Adrenal gland (tissue), 12 donors: ENCODE data around the gene APMAP. TPM values are rescaled to one million over a fixed set of nuclear protein-coding genes. Genes with fewer than 3 reads are reported as not detected.

Experiments used
- DNase-seq, 7 donors: peaks; one replicate each; pipeline ENCODE4 v3.0.0-alpha.2; 2019 to 2020
- H3K27ac ChIP-seq, 5 donors: fragments of 200-600 bp; sonication (generic) in 4 of 5; 1 replicate in 3 of 5; 2 replicates in 2 of 5; pipeline versions ENCODE4 v1.5.1 to v1.8.0; 2016 to 2020; ENCODE audit warnings: mild to moderate bottlenecking in 1 of 5
- H3K27me3 ChIP-seq: fragments of 200-600 bp; 2 replicates; pipeline ENCODE4 v1.8.0; 2021
- H3K36me3 ChIP-seq, 2 donors: fragments of 200-600 bp; replicated peaks in 1 of 2; 1 replicate in 1 of 2; 2 replicates in 1 of 2; pipeline versions ENCODE4 v1.5.1 to v1.8.0; 2018 to 2022
- H3K4me1 ChIP-seq, 2 donors: fragments of 200-600 bp; replicated peaks in 1 of 2; 1 replicate in 1 of 2; 2 replicates in 1 of 2; pipeline versions ENCODE4 v1.5.1 to v1.8.0; 2018 to 2021
- H3K4me3 ChIP-seq, 4 donors: fragments of 200-600 bp; sonication (generic) in 3 of 4; one replicate each; pipeline ENCODE4 v1.5.1; 2016 to 2018
- H3K9me3 ChIP-seq, 3 donors: fragments of 200-600 bp; sonication (generic) in 1 of 3; replicated peaks in 1 of 3; 1 replicate in 2 of 3; 2 replicates in 1 of 3; pipeline versions ENCODE4 v1.5.1 to v1.8.0; 2016 to 2021
- CTCF ChIP-seq, 6 experiments: fragments of 450-650 bp in 4 of 6; fragments of 200-600 bp in 2 of 6; sonication (generic) in 1 of 6; IDR thresholded peaks; 1 replicate in 5 of 6; 2 replicates in 1 of 6; pipeline versions ENCODE4 v1.5.1 to v1.8.0; 2016 to 2021; ENCODE audit warnings: antibody characterized with exemption in 6 of 6, mild to moderate bottlenecking in 2 of 6, moderate library complexity in 1 of 6
- POLR2A ChIP-seq, 2 donors: fragments of 450-650 bp; IDR thresholded peaks; one replicate each; pipeline ENCODE4 v1.6.1; 2017; ENCODE audit warnings: antibody characterized with exemption in 2 of 2, mild to moderate bottlenecking in 2 of 2, moderate library complexity in 1 of 2
- WGBS, 4 donors: extraction: QIAGEN DNeasy Blood & Tissue Kit in 2 of 4; methylation state at CpG; one replicate each; pipeline versions ENCODE4 v1.1.5 to v1.1.7; 2013 to 2017; 5-methylcytosine and 5-hydroxymethylcytosine counted together
- intact Hi-C, 2 donors: fragments of 100-400 bp; cut with DNase I; formaldehyde crosslinking; loops; one replicate each; pipeline versions ENCODE4 v1.14.1 to v1.15.0; 2022 to 2023
- polyA plus RNA-seq, 3 donors: library from polyadenylated mRNA; stranded (reverse); fragments of 200-250 nt in 2 of 3; fragments of 350-450 nt in 1 of 3; fragmentation: Illumina TruSeq in 1 of 3; extraction: RNeasy Lipid Tissue Mini Kit (QIAGEN cat#74804) in 1 of 3; gene quantifications; one replicate each; pipeline ENCODE4 v1.2.3, GENCODE V29; 2013 to 2014
- total RNA-seq, 9 donors: library from RNA; depleted of rRNA in 4 of 9; stranded (reverse); fragments of >200 nt in 4 of 9; fragments of 120-200 nt in 1 of 9; fragmentation: NEBNext Ultra II Directional in 1 of 9; extraction: Animal tissue kit (Norgen Biotek cat#: 25700) in 1 of 9; gene quantifications; one replicate each; pipeline versions ENCODE4 v1.1.0 to v1.2.4, GENCODE V29; 2013 to 2023
- donor health status: healthy with polysubstance abuse.
- donor health status: Bipolar disorder and iron deficiency.
- donor health status: DM: yes; HTN: yes; CAD: no.
- donor health status: DM: no; HTN: no; CAD: no.
- donor health status: DM: no; HTN: no; CAD: no.
- donor health status: DM: yes; HTN: yes; CAD: no.

The APMAP gene
- total and polyA plus RNA-seq, 12 donors = 30.3 to 110 (median 69.7) TPM

- no peak overlapping the region for H3K4me3 ChIP-seq
- no peak overlapping the region for H3K27ac ChIP-seq
- no peaks in the 10 kb centered on the region for H3K4me1 ChIP-seq
- intact Hi-C loops = no loop called here
- peaks cover 0 to 83% of the 10 kb centered on the region in 2 donors for H3K36me3 ChIP-seq
- TF ChIP-seq CTCF (IDR thresholded peaks at IDR 0.05) (no peak), POLR2A (IDR thresholded peaks at IDR 0.05) (no peak)
- 89 to 99% (median 97%) methylated on average over 3 to 7 of the region's 7 CpGs for WGBS, 4 donors
- no peaks in the 10 kb centered on the region for H3K27me3 ChIP-seq
- peak in 1 of 7 donors; percentile 14 for DNase-seq
- H3K9me3 ChIP-seq = no peaks in the 10 kb centered on the region
These were observed 27.3 kb downstream of the APMAP start for GRCh38 chr20:24965065-24965919.

GRCh38 chr20:24964506-24964840 lies 28.1 kb downstream of the APMAP start:
- DNase-seq = peak in 1 of 7 donors; percentile 47
- H3K4me3 ChIP-seq = no peak overlapping the region
- H3K4me1 ChIP-seq = no peaks in the 10 kb centered on the region
- intact Hi-C loops = no loop called here
- 85 to 95% (median 93%) methylated on average over 9 of the region's 9 CpGs for WGBS, 4 donors
- H3K9me3 ChIP-seq = no peaks in the 10 kb centered on the region
- H3K36me3 ChIP-seq = peaks cover 0 to 83% of the 10 kb centered on the region in 2 donors
- TF ChIP-seq CTCF (IDR thresholded peaks at IDR 0.05) (no peak), POLR2A (IDR thresholded peaks at IDR 0.05) (no peak)
- H3K27ac ChIP-seq = no peak overlapping the region
- no peaks in the 10 kb centered on the region for H3K27me3 ChIP-seq

- DNase-seq = peak in 2 of 7 donors; percentile 11 to 38
- no peak overlapping the region for H3K27ac ChIP-seq
- 94 to 98% (median 96%) methylated on average over 14 to 21 of the region's 21 CpGs for WGBS, 4 donors
- intact Hi-C loops = no loop called here
- no peaks in the 10 kb centered on the region for H3K27me3 ChIP-seq
- H3K9me3 ChIP-seq = no peaks in the 10 kb centered on the region
- no peaks in the 10 kb centered on the region for H3K4me1 ChIP-seq
- no peak overlapping the region for H3K4me3 ChIP-seq
- TF ChIP-seq CTCF (IDR thresholded peaks at IDR 0.05) (no peak), POLR2A (IDR thresholded peaks at IDR 0.05) (no peak)
- H3K36me3 ChIP-seq = peaks cover 0 to 81% of the 10 kb centered on the region in 2 donors
These were observed 28.7 kb downstream of the APMAP start for GRCh38 chr20:24963672-24964505.

GRCh38 chr20:24962510-24962909 lies 30.0 kb downstream of the APMAP start:
- no peak overlapping the region for H3K4me3 ChIP-seq
- TF ChIP-seq CTCF (IDR thresholded peaks at IDR 0.05) (no peak), POLR2A (IDR thresholded peaks at IDR 0.05) (no peak)
- no peaks in the 10 kb centered on the region for H3K9me3 ChIP-seq
- H3K27ac ChIP-seq = no peak overlapping the region
- intact Hi-C loops = no loop called here
- WGBS, 4 donors = 91 to 96% (median 94%) methylated on average over 6 of the region's 6 CpGs
- H3K4me1 ChIP-seq = no peaks in the 10 kb centered on the region
- peaks cover 0 to 72% of the 10 kb centered on the region in 2 donors for H3K36me3 ChIP-seq
- DNase-seq = peak in 1 of 7 donors; percentile 24
- no peaks in the 10 kb centered on the region for H3K27me3 ChIP-seq
